ENCODE data around the gene TMEM31. TPM values are rescaled to one million over a fixed set of nuclear protein-coding genes. Genes with fewer than 3 reads are reported as not detected.

TMEM31 gene
- total RNA-seq, 1 donor from 2014 or later: not detected

- Mint-ChIP-seq H3K4me1 (no peaks in the 10 kb centered on the region), H3K36me3 (ENCODE audit: low read depth) (no peaks in the 10 kb centered on the region), H3K9me3 (no peaks in the 10 kb centered on the region), H3K27ac (no peak overlapping the region), H3K27me3 (no peaks in the 10 kb centered on the region), H3K4me3 (no peak overlapping the region)
- CTCF ChIA-PET: no interaction called here
- POLR2A ChIA-PET: no interaction called here
- intact Hi-C loops (cut with micrococcal nuclease): no loop called here
- no peak for DNase-seq
- ATAC-seq (ENCODE audit: low read depth): no peak
- no peak for TF ChIP-seq CTCF (IDR thresholded peaks at IDR 0.05)
Observed at GRCh38 chrX:103739421-103739820, 28.7 kb downstream of the TMEM31 start.

- H3K27me3 Mint-ChIP-seq: no peaks in the 10 kb centered on the region
- no peaks in the 10 kb centered on the region for H3K9me3 Mint-ChIP-seq
- no peak overlapping the region for H3K4me3 Mint-ChIP-seq
- ChIA-PET POLR2A (no interaction called here), CTCF (no interaction called here)
- DNase-seq (no peak), ATAC-seq (ENCODE audit: low read depth) (no peak)
- no peak overlapping the region for H3K27ac Mint-ChIP-seq
- no peaks in the 10 kb centered on the region for H3K36me3 Mint-ChIP-seq (ENCODE audit: low read depth)
- TF ChIP-seq CTCF (IDR thresholded peaks at IDR 0.05): no peak
- intact Hi-C loops (cut with micrococcal nuclease): no loop called here
- no peaks in the 10 kb centered on the region for H3K4me1 Mint-ChIP-seq
Observed at GRCh38 chrX:103741879-103742278, 31.2 kb downstream of the TMEM31 start.

GRCh38 chrX:103742339-103742738 is 31.6 kb downstream of the TMEM31 start:
- no peak for DNase-seq
- no peak for TF ChIP-seq CTCF (IDR thresholded peaks at IDR 0.05)
- Mint-ChIP-seq H3K4me3 (no peak overlapping the region), H3K4me1 (no peaks in the 10 kb centered on the region), H3K9me3 (no peaks in the 10 kb centered on the region), H3K27me3 (no peaks in the 10 kb centered on the region), H3K27ac (no peak overlapping the region), H3K36me3 (ENCODE audit: low read depth) (no peaks in the 10 kb centered on the region)
- POLR2A ChIA-PET: no interaction called here
- no peak for ATAC-seq (ENCODE audit: low read depth)
- intact Hi-C loops (cut with micrococcal nuclease): no loop called here
- CTCF ChIA-PET: no interaction called here

- no peak for DNase-seq
- Mint-ChIP-seq H3K9me3 (no peaks in the 10 kb centered on the region), H3K27me3 (peaks cover 2% of the 10 kb centered on the region), H3K27ac (no peak overlapping the region), H3K4me3 (no peak overlapping the region), H3K36me3 (ENCODE audit: low read depth) (no peaks in the 10 kb centered on the region), H3K4me1 (no peaks in the 10 kb centered on the region)
- ChIA-PET POLR2A (no interaction called here), CTCF (no interaction called here)
- ATAC-seq (ENCODE audit: low read depth): no peak
- no peak for TF ChIP-seq CTCF (IDR thresholded peaks at IDR 0.05)
- intact Hi-C loops (cut with micrococcal nuclease): no loop called here
Observed at GRCh38 chrX:103747163-103747562, 36.5 kb downstream of the TMEM31 start.

- ATAC-seq (ENCODE audit: low read depth) (no peak), DNase-seq (no peak)
- Mint-ChIP-seq H3K4me3 (no peak overlapping the region), H3K36me3 (ENCODE audit: low read depth) (no peaks in the 10 kb centered on the region), H3K9me3 (peaks cover 6% of the 10 kb centered on the region), H3K27ac (no peak overlapping the region), H3K27me3 (no peaks in the 10 kb centered on the region), H3K4me1 (no peaks in the 10 kb centered on the region)
- CTCF ChIA-PET: no interaction called here
- POLR2A ChIA-PET: no interaction called here
- no peak for TF ChIP-seq CTCF (IDR thresholded peaks at IDR 0.05)
- intact Hi-C loops (cut with micrococcal nuclease): no loop called here
Observed at GRCh38 chrX:103754401-103754800, 43.7 kb downstream of the TMEM31 start.

Data from activated B cell treated with CpG ODN at 0.5 μM for 24 hours (primary cell).